Liver (tissue), 9 donors: ENCODE data around the gene NUDT21. TPM values are rescaled to one million over a fixed set of nuclear protein-coding genes. Genes with fewer than 3 reads are reported as not detected.

Experiments used
- DNase-seq: peaks from one replicate; pipeline ENCODE4 v3.0.0-alpha.2; 2017; ENCODE audit warnings: low spot score
- H3K27ac ChIP-seq, 2 donors: one replicate each; pipeline ENCODE4 v1.7.0; 2013; ENCODE audit warnings: inconsistent platforms in 2 of 2, low read length in 2 of 2, control low read depth in 1 of 2, low read depth in 1 of 2, mild to moderate bottlenecking in 1 of 2
- H3K27me3 ChIP-seq, 4 donors: one replicate each; pipeline versions ENCODE4 v1.6.1 to v1.7.0; 2013; ENCODE audit warnings: low read length in 3 of 4, inconsistent platforms in 1 of 4, mild to moderate bottlenecking in 1 of 4, moderate library complexity in 1 of 4; ENCODE audit not compliant: control insufficient read depth in 4 of 4, insufficient read depth in 4 of 4
- H3K36me3 ChIP-seq, 4 donors: one replicate each; pipeline versions ENCODE4 v1.6.1 to v1.7.0; 2013; ENCODE audit warnings: low read length in 3 of 4, mild to moderate bottlenecking in 3 of 4, low read depth in 1 of 4, moderate library complexity in 1 of 4; ENCODE audit not compliant: control insufficient read depth in 4 of 4, insufficient read depth in 3 of 4
- H3K4me1 ChIP-seq, 4 donors: one replicate each; pipeline versions ENCODE4 v1.6.1 to v1.7.0; 2013; ENCODE audit warnings: low read length in 3 of 4, mild to moderate bottlenecking in 3 of 4, moderate library complexity in 1 of 4; ENCODE audit not compliant: control insufficient read depth in 4 of 4, insufficient read depth in 4 of 4
- H3K4me3 ChIP-seq, 3 donors: one replicate each; pipeline versions ENCODE4 v1.6.1 to v1.7.0; 2013; ENCODE audit warnings: low read length in 3 of 3, control low read depth in 1 of 3, low read depth in 1 of 3, mild to moderate bottlenecking in 1 of 3
- H3K9ac ChIP-seq, 2 donors: one replicate each; pipeline ENCODE4 v1.7.0; 2013; ENCODE audit warnings: low read length in 2 of 2, mild to moderate bottlenecking in 2 of 2, moderate library complexity in 2 of 2, control low read depth in 1 of 2, low read depth in 1 of 2
- H3K9me3 ChIP-seq, 4 donors: one replicate each; pipeline versions ENCODE4 v1.6.1 to v1.7.0; 2013; ENCODE audit warnings: low read length in 3 of 4; ENCODE audit not compliant: control insufficient read depth in 4 of 4
- CTCF ChIP-seq: fragments of 150-350 bp; IDR thresholded peaks from 2 replicates; pipeline ENCODE4 v1.5.1; 2017; ENCODE audit warnings: improper control_type of control experiment, low read depth, low read length; ENCODE audit not compliant: missing input control
- EGR1 ChIP-seq, 2 donors: IDR thresholded peaks; 2 replicates each; pipeline ENCODE4 v1.6.1; 2016 to 2018; ENCODE audit warnings: antibody characterized with exemption in 2 of 2, low read depth in 2 of 2
- FOXA1 ChIP-seq: IDR thresholded peaks from 2 replicates; pipeline ENCODE4 v1.6.1; 2016; ENCODE audit warnings: antibody characterized with exemption
- FOXA2 ChIP-seq: IDR thresholded peaks from 2 replicates; pipeline ENCODE4 v1.6.1; 2016; ENCODE audit warnings: antibody characterized with exemption
- GABPA ChIP-seq, 2 donors: IDR thresholded peaks in 1 of 2; conservative IDR thresholded peaks in 1 of 2; 2 replicates each; pipeline ENCODE4 v1.6.1; 2016; ENCODE audit warnings: antibody characterized with exemption in 2 of 2, mild to moderate bottlenecking in 1 of 2, moderate library complexity in 1 of 2
- HNF4A ChIP-seq, 2 donors: conservative IDR thresholded peaks; 2 replicates each; pipeline ENCODE4 v1.6.1; 2016; ENCODE audit warnings: antibody characterized with exemption in 2 of 2, mild to moderate bottlenecking in 2 of 2
- HNF4G ChIP-seq: IDR thresholded peaks from 2 replicates; pipeline ENCODE4 v1.6.1; 2016; ENCODE audit warnings: antibody characterized with exemption
- JUND ChIP-seq, 2 donors: IDR thresholded peaks; 2 replicates each; pipeline ENCODE4 v1.6.1; 2016; ENCODE audit warnings: antibody characterized with exemption in 2 of 2
- NR2F2 ChIP-seq: IDR thresholded peaks from 2 replicates; pipeline ENCODE4 v1.6.1; 2016; ENCODE audit warnings: antibody characterized with exemption
- RAD21 ChIP-seq, 2 donors: IDR thresholded peaks; 2 replicates each; pipeline ENCODE4 v1.6.1; 2016; ENCODE audit warnings: antibody characterized with exemption in 2 of 2, mild to moderate bottlenecking in 2 of 2
- RXRA ChIP-seq, 2 donors: IDR thresholded peaks; 2 replicates each; pipeline ENCODE4 v1.6.1; 2017 to 2018; ENCODE audit warnings: antibody characterized with exemption in 2 of 2, mild to moderate bottlenecking in 1 of 2
- SP1 ChIP-seq: IDR thresholded peaks from 2 replicates; pipeline ENCODE4 v1.6.1; 2018; ENCODE audit warnings: antibody characterized with exemption, mild to moderate bottlenecking
- TAF1 ChIP-seq: conservative IDR thresholded peaks from 2 replicates; pipeline ENCODE4 v1.6.1; 2016; ENCODE audit warnings: antibody characterized with exemption, mild to moderate bottlenecking
- YY1 ChIP-seq: IDR thresholded peaks from 2 replicates; pipeline ENCODE4 v1.6.1; 2016; ENCODE audit warnings: antibody characterized with exemption, mild to moderate bottlenecking
- ZBTB33 ChIP-seq: IDR thresholded peaks from 2 replicates; pipeline ENCODE4 v1.6.1; 2016; ENCODE audit warnings: antibody characterized with exemption
- WGBS: extraction: QIAGEN DNeasy Blood & Tissue Kit; methylation state at CpG from one replicate; pipeline ENCODE4 v1.1.7; 2013; 5-methylcytosine and 5-hydroxymethylcytosine counted together
- polyA plus RNA-seq, 2 donors: library from polyadenylated mRNA; stranded (reverse) in 1 of 2; unstranded in 1 of 2; fragments of 200-250 nt in 1 of 2; fragments of >200 nt in 1 of 2; fragmentation: Nextera tagmentation in 1 of 2; extraction: Ambion mirVana in 1 of 2; gene quantifications; one replicate each; pipeline versions ENCODE4 v1.2.1 to v1.2.3, GENCODE V29; 2013 to 2015
- total RNA-seq, 2 donors: library from RNA; depleted of rRNA; stranded (reverse); fragments of >200 nt; gene quantifications; one replicate each; pipeline ENCODE4 v1.2.3, GENCODE V29; 2014
- TF ChIP-seq, protein P1 (sequence below): IDR thresholded peaks from 2 replicates; pipeline ENCODE4 v1.6.1; 2016; ENCODE audit warnings: antibody characterized with exemption
- TF ChIP-seq, protein P2 (sequence below): IDR thresholded peaks from 2 replicates; pipeline ENCODE4 v1.6.1; 2016; ENCODE audit warnings: antibody characterized with exemption
- TF ChIP-seq, protein P3 (sequence below): IDR thresholded peaks from 2 replicates; pipeline ENCODE4 v1.6.1; 2016; ENCODE audit warnings: antibody characterized with exemption, mild to moderate bottlenecking
- donor health status: healthy.
- donor health status: healthy.
- donor health status: healthy.
- donor health status: healthy.
- donor health status: healthy.

Gene NUDT21
- total and polyA plus RNA-seq, 4 donors: 19.3 to 43.9 (median 27.2) TPM

GRCh38 chr16:56387396-56387795, 63.7 kb downstream of the NUDT21 start (continued):
- TF ChIP-seq JUND (IDR thresholded peaks at IDR 0.05) (no peak), HNF4A (conservative IDR thresholded peaks at IDR 0.05) (no peak), FOXA2 (no peak), RXRA (IDR thresholded peaks at IDR 0.05) (no peak), FOXA1 (no peak), RAD21 (IDR thresholded peaks at IDR 0.05) (no peak)
- TF ChIP-seq, protein P1, sequence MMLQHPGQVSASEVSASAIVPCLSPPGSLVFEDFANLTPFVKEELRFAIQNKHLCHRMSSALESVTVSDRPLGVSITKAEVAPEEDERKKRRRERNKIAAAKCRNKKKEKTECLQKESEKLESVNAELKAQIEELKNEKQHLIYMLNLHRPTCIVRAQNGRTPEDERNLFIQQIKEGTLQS: no peak

GRCh38 chr16:56384074-56384721, 66.9 kb downstream of the NUDT21 start:
- Histone ChIP-seq H3K27ac (peak overlapping the region; percentile 80 to 82), H3K4me3 (no peak overlapping the region), H3K36me3 (peaks cover 4 to 30% (median 16%) of the 10 kb centered on the region in 4 donors), H3K4me1 (peaks cover 10 to 32% (median 26%) of the 10 kb centered on the region in 4 donors), H3K9ac (no peak overlapping the region), H3K9me3 (peaks cover 0 to 1% (median 0%) of the 10 kb centered on the region in 4 donors), H3K27me3 (no peaks in the 10 kb centered on the region)
- 58% methylated on average over 4 of the region's 4 CpGs for WGBS
- TF ChIP-seq, protein P2, sequence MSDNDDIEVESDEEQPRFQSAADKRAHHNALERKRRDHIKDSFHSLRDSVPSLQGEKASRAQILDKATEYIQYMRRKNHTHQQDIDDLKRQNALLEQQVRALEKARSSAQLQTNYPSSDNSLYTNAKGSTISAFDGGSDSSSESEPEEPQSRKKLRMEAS: peak; percentile 23
- TF ChIP-seq FOXA1 (no peak), YY1 (peak; percentile 56), NR2F2 (no peak), ZBTB33 (no peak), GABPA (IDR thresholded peaks at IDR 0.05 in 1 of 2, conservative IDR thresholded peaks at IDR 0.05 in 1 of 2) (no peak), HNF4A (conservative IDR thresholded peaks at IDR 0.05) (peak; percentile 44 to 69), RAD21 (IDR thresholded peaks at IDR 0.05) (peak; percentile 12 to 31), JUND (IDR thresholded peaks at IDR 0.05) (no peak), CTCF (no peak), EGR1 (IDR thresholded peaks at IDR 0.05; ENCODE audit: low read depth in 2 of 2) (no peak), SP1 (peak; percentile 45), RXRA (IDR thresholded peaks at IDR 0.05) (peak; percentile 87 to 92), FOXA2 (no peak), HNF4G (no peak), TAF1 (no peak)
- TF ChIP-seq, protein P1: no peak
- TF ChIP-seq, protein P3, sequence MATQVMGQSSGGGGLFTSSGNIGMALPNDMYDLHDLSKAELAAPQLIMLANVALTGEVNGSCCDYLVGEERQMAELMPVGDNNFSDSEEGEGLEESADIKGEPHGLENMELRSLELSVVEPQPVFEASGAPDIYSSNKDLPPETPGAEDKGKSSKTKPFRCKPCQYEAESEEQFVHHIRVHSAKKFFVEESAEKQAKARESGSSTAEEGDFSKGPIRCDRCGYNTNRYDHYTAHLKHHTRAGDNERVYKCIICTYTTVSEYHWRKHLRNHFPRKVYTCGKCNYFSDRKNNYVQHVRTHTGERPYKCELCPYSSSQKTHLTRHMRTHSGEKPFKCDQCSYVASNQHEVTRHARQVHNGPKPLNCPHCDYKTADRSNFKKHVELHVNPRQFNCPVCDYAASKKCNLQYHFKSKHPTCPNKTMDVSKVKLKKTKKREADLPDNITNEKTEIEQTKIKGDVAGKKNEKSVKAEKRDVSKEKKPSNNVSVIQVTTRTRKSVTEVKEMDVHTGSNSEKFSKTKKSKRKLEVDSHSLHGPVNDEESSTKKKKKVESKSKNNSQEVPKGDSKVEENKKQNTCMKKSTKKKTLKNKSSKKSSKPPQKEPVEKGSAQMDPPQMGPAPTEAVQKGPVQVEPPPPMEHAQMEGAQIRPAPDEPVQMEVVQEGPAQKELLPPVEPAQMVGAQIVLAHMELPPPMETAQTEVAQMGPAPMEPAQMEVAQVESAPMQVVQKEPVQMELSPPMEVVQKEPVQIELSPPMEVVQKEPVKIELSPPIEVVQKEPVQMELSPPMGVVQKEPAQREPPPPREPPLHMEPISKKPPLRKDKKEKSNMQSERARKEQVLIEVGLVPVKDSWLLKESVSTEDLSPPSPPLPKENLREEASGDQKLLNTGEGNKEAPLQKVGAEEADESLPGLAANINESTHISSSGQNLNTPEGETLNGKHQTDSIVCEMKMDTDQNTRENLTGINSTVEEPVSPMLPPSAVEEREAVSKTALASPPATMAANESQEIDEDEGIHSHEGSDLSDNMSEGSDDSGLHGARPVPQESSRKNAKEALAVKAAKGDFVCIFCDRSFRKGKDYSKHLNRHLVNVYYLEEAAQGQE: peak; percentile 26
- DNase-seq: no peak
